Thymus (tissue), 11 donors: ENCODE measurements around the gene DENND6A. TPM values are rescaled to one million over a fixed set of nuclear protein-coding genes. Genes with fewer than 3 reads are reported as not detected.

ENCODE experiments used
- DNase-seq, 9 donors: peaks; one replicate each; pipeline ENCODE4 v3.0.0-alpha.2; 2013; ENCODE audit warnings: low spot score in 9 of 9, low read depth in 6 of 9, missing footprints in 1 of 9
- H3K27ac ChIP-seq, 2 donors: one replicate each; pipeline ENCODE4 v1.5.1; 2013; ENCODE audit warnings: control low read depth in 1 of 2, low read depth in 1 of 2, low read length in 1 of 2, mild to moderate bottlenecking in 1 of 2, moderate library complexity in 1 of 2
- H3K27me3 ChIP-seq, 2 donors: one replicate each; pipeline ENCODE4 v1.5.1; 2013; ENCODE audit warnings: low read length in 1 of 2; ENCODE audit not compliant: control insufficient read depth in 2 of 2, insufficient read depth in 1 of 2
- H3K36me3 ChIP-seq, 2 donors: one replicate each; pipeline ENCODE4 v1.5.1; 2013; ENCODE audit warnings: low read length in 1 of 2, mild to moderate bottlenecking in 1 of 2, moderate library complexity in 1 of 2; ENCODE audit not compliant: control insufficient read depth in 2 of 2, insufficient read depth in 2 of 2
- H3K4me1 ChIP-seq, 2 donors: one replicate each; pipeline ENCODE4 v1.5.1; 2013; ENCODE audit warnings: low read length in 2 of 2; ENCODE audit not compliant: control insufficient read depth in 2 of 2, insufficient read depth in 2 of 2
- H3K4me3 ChIP-seq, 2 donors: one replicate each; pipeline ENCODE4 v1.5.1; 2013; ENCODE audit warnings: low read length in 2 of 2, control low read depth in 1 of 2, mild to moderate bottlenecking in 1 of 2
- H3K9me3 ChIP-seq, 2 donors: one replicate each; pipeline ENCODE4 v1.5.1; 2013; ENCODE audit warnings: low read length in 1 of 2, mild to moderate bottlenecking in 1 of 2; ENCODE audit not compliant: control insufficient read depth in 2 of 2, insufficient read depth in 1 of 2
- WGBS: extraction: QIAGEN DNeasy Blood & Tissue Kit; methylation state at CpG from one replicate; pipeline ENCODE4 v1.1.7; 2013; 5-methylcytosine and 5-hydroxymethylcytosine counted together
- polyA plus RNA-seq: library from polyadenylated mRNA; stranded (reverse); fragments of 200-250 nt; gene quantifications from one replicate; pipeline ENCODE4 v1.2.3, GENCODE V29; 2013
- total RNA-seq: library from RNA; stranded (reverse); fragments of 120-200 nt; gene quantifications from one replicate; pipeline ENCODE4 v1.2.4, GENCODE V29; 2013
- donor health status: healthy.

DENND6A gene
- total and polyA plus RNA-seq, 2 donors, result 17.4 to 23.3 TPM

GRCh38 chr3:57688291-57688690 lies 4.6 kb downstream of the DENND6A start:
- Histone ChIP-seq H3K4me3 (no peak overlapping the region), H3K9me3 (no peaks in the 10 kb centered on the region), H3K27me3 (no peaks in the 10 kb centered on the region), H3K4me1 (peaks cover 4 to 23% of the 10 kb centered on the region in 2 donors), H3K36me3 (peaks cover 6 to 10% of the 10 kb centered on the region in 2 donors), H3K27ac (no peak overlapping the region)
- 88% methylated on average over 3 of the region's 3 CpGs for WGBS
- DNase-seq, result no peak

GRCh38 chr3:57683286-57683685 lies 9.6 kb downstream of the DENND6A start:
- Histone ChIP-seq H3K36me3 (peaks cover 10 to 30% of the 10 kb centered on the region in 2 donors), H3K27ac (no peak overlapping the region), H3K4me3 (no peak overlapping the region), H3K4me1 (peaks cover 0 to 2% of the 10 kb centered on the region in 2 donors), H3K27me3 (no peaks in the 10 kb centered on the region), H3K9me3 (no peaks in the 10 kb centered on the region)
- 98% methylated on average over 2 of the region's 2 CpGs for WGBS
- no peak for DNase-seq

- DNase-seq, result no peak
- Histone ChIP-seq H3K27me3 (no peaks in the 10 kb centered on the region), H3K9me3 (no peaks in the 10 kb centered on the region), H3K4me3 (no peak overlapping the region), H3K27ac (no peak overlapping the region), H3K4me1 (no peaks in the 10 kb centered on the region), H3K36me3 (peaks cover 12 to 32% of the 10 kb centered on the region in 2 donors)
- WGBS, result 0% methylated on average over 1 of the region's 1 CpG
Measured at GRCh38 chr3:57682284-57682683, 10.6 kb downstream of the DENND6A start.

- WGBS, result 83% methylated on average over 1 of the region's 1 CpG
- H3K36me3 ChIP-seq, result peaks cover 9 to 26% of the 10 kb centered on the region in 2 donors
- H3K9me3 ChIP-seq, result no peaks in the 10 kb centered on the region
- no peak overlapping the region for H3K4me3 ChIP-seq
- H3K4me1 ChIP-seq, result no peaks in the 10 kb centered on the region
- no peaks in the 10 kb centered on the region for H3K27me3 ChIP-seq
- DNase-seq, result no peak
- no peak overlapping the region for H3K27ac ChIP-seq
Measured at GRCh38 chr3:57681691-57682090, 11.2 kb downstream of the DENND6A start.

- no peak for DNase-seq
- Histone ChIP-seq H3K36me3 (peaks cover 9 to 26% of the 10 kb centered on the region in 2 donors), H3K4me1 (no peaks in the 10 kb centered on the region), H3K27me3 (no peaks in the 10 kb centered on the region), H3K27ac (no peak overlapping the region), H3K9me3 (no peaks in the 10 kb centered on the region), H3K4me3 (no peak overlapping the region)
- WGBS, result over 99% methylated on average over 4 of the region's 4 CpGs
Measured at GRCh38 chr3:57680046-57680445, 12.8 kb downstream of the DENND6A start.

GRCh38 chr3:57675530-57675929 lies 17.3 kb downstream of the DENND6A start:
- no peak for DNase-seq
- no peak overlapping the region for H3K4me3 ChIP-seq
- H3K27ac ChIP-seq, result no peak overlapping the region
- H3K36me3 ChIP-seq, result peaks cover 8 to 25% of the 10 kb centered on the region in 2 donors
- no peaks in the 10 kb centered on the region for H3K4me1 ChIP-seq
- no peaks in the 10 kb centered on the region for H3K27me3 ChIP-seq
- no peaks in the 10 kb centered on the region for H3K9me3 ChIP-seq

- 95% methylated on average over 4 of the region's 4 CpGs for WGBS
- no peaks in the 10 kb centered on the region for H3K4me1 ChIP-seq
- H3K9me3 ChIP-seq, result no peaks in the 10 kb centered on the region
- peaks cover 8 to 20% of the 10 kb centered on the region in 2 donors for H3K36me3 ChIP-seq
- no peak for DNase-seq
- H3K27ac ChIP-seq, result no peak overlapping the region
- no peak overlapping the region for H3K4me3 ChIP-seq
- no peaks in the 10 kb centered on the region for H3K27me3 ChIP-seq
Measured at GRCh38 chr3:57673156-57673555, 19.7 kb downstream of the DENND6A start.

GRCh38 chr3:57670543-57670942 lies 22.3 kb downstream of the DENND6A start:
- Histone ChIP-seq H3K4me1 (no peaks in the 10 kb centered on the region), H3K4me3 (no peak overlapping the region), H3K27ac (no peak overlapping the region), H3K27me3 (no peaks in the 10 kb centered on the region), H3K9me3 (no peaks in the 10 kb centered on the region), H3K36me3 (peaks cover 12 to 33% of the 10 kb centered on the region in 2 donors)
- DNase-seq, result no peak

- H3K4me1 ChIP-seq, result no peaks in the 10 kb centered on the region
- no peaks in the 10 kb centered on the region for H3K27me3 ChIP-seq
- H3K27ac ChIP-seq, result no peak overlapping the region
- DNase-seq, result no peak
- no peak overlapping the region for H3K4me3 ChIP-seq
- H3K36me3 ChIP-seq, result peaks cover 30 to 48% of the 10 kb centered on the region in 2 donors
- H3K9me3 ChIP-seq, result no peaks in the 10 kb centered on the region
Measured at GRCh38 chr3:57661404-57661803, 31.5 kb downstream of the DENND6A start.
